ENCODE data around the gene SEMA3G.

GRCh38 chr3:52433328-52433995, 11.4 kb downstream of the SEMA3G start:
- TF ChIP-seq CTCF (IDR thresholded peaks at IDR 0.05; ENCODE audit: low read depth, low read length, poor library complexity, severe bottlenecking) (no peak), EZH2phosphoT487 (IDR thresholded peaks at IDR 0.05; ENCODE audit: borderline replicate concordance, low read length) (no peak)
